K562 treated with DMSO at 1 percent for 24 hours (cell line): ENCODE results near the gene TOMT. TPM values are rescaled to one million over a fixed set of nuclear protein-coding genes. Genes with fewer than 3 reads are reported as not detected.

ENCODE experiments used
- total RNA-seq: library from RNA; unstranded; fragments of 300-600 nt; gene quantifications from 2 replicates; pipeline ENCODE4 v1.2.3, GENCODE V29; 2022; ENCODE audit warnings: low read depth; ENCODE audit not compliant: insufficient read depth

The TOMT gene, protein sequence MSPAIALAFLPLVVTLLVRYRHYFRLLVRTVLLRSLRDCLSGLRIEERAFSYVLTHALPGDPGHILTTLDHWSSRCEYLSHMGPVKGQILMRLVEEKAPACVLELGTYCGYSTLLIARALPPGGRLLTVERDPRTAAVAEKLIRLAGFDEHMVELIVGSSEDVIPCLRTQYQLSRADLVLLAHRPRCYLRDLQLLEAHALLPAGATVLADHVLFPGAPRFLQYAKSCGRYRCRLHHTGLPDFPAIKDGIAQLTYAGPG
- not detected in 2 replicates for total RNA-seq

GRCh38 chr11:72105888-72106287 lies at the start of gene TOMT:
TOMT (plus strand) TSS chr11:72105924; CDS start chr11:72105952, 28 bp downstream.

DNA sequence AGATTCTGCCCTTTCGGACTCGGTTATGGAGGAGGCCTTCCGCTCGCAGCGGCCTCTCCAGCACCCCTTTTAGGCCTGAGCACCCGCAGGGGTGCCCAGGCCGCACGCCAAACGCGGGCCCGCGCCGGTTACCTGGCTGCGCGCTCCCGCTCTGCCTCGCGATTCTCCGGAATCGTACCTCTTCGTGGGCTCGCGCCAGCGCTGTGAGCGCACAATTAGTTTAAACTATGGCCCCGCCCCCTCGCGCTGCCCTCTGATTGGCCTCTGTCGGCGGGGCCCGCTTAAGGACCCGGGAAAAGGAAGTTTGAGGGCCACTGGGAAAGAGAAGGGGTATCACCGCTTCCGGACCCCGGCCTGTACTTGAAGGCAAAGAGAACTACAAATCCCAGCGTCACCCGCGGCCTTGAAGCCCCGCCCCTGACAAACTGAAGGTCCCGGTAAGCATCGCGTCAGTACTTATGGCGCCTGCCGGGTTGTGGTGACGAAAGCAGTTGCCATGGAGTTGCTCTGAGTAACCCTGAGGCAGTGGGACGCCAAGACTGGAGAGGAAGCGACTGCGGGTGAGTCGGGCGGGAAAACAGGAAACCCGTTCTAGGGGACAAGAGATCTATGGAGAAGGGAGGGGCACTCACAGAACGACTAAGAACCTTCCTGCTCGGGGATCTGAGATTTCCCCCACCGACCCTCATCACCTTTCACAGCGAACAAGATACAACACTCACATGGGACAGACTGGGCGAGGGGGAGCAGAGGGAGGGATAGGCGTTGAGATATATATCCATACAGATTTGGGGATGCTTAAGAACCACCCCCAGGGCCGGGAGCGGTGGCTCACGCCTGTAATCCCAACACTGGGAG lies 25.2 kb upstream of the TOMT start, which contains the start of the genes LRRC51 and NUMA1:
Gene LRRC51, plus strand, starts transcription at position 525 of the 858 bp plus-strand sequence. CDS start 8,234 bp downstream, outside the sequence.
Gene NUMA1, minus strand, starts transcription at position 217 of the 858 bp plus-strand sequence. CDS start 44,599 bp downstream, outside the sequence.

GRCh38 chr11:72102946-72103753 lies 2.6 kb upstream of the TOMT start, which contains the start of gene LAMTOR1:
LAMTOR1 (minus strand) TSS chr11:72103297; CDS start chr11:72103224, 73 bp downstream.

GRCh38 chr11:72112143-72112977 lies 6.6 kb downstream of the TOMT start, which contains the start of gene ANAPC15:
ANAPC15 (minus strand) TSS chr11:72112695; CDS start chr11:72111276, 1,419 bp downstream.

DNA sequence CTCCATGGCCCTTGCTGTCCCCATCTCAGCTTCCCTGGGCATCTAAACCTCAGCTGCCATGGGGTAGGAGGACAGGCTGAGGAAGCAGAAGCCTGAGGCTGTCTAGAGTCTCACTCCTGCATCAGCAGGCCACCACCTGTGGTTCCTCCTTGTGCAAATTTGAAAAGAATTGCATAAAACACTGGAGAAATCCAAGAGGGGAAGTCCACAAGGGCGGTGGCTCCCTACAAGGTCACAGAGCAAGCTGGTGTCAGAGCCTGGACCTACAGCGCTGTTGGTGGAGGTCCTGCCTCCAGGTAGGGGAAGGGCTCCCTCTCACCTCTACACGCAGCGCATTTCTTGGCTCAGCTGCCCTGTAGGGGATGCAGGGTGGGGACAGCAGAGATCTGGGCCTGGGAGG lies 29.7 kb downstream of the TOMT start, which contains the start of gene FOLR3:
Gene FOLR3, plus strand, starts transcription at position 253 of the 400 bp plus-strand sequence. CDS start 228 bp downstream, outside the sequence.

Other genes with a start within 250 kb of the TOMT start
- not detected in 2 replicates for gene DEFB131B, start 227.5 kb upstream of the TOMT start, total RNA-seq
- gene XNDC1N, start 177.3 kb upstream of the TOMT start, total RNA-seq: 3.6 TPM in 1 of 2 replicates, not detected in the other
- 23.1 and 28.5 TPM in 2 replicates for gene RNF121, start 176.9 kb upstream of the TOMT start, total RNA-seq
- gene IL18BP, start 107.0 kb upstream of the TOMT start, total RNA-seq: 9.8 and 10.9 TPM in 2 replicates
- 142 and 143 TPM in 2 replicates for gene NUMA1, start 25.4 kb upstream of the TOMT start, total RNA-seq
- gene LRRC51, start 25.1 kb upstream of the TOMT start, total RNA-seq: 4.6 and 6.9 TPM in 2 replicates
- 95.2 and 103 TPM in 2 replicates for gene LAMTOR1, start 2.6 kb upstream of the TOMT start, total RNA-seq
- gene ANAPC15, start 6.8 kb downstream of the TOMT start, total RNA-seq: 29.7 and 44.2 TPM in 2 replicates
- gene FOLR3, start 29.8 kb downstream of the TOMT start, total RNA-seq: not detected in 2 replicates
- gene FOLR1, start 86.2 kb downstream of the TOMT start, total RNA-seq: 16.2 and 19.2 TPM in 2 replicates
- not detected in 2 replicates for gene FOLR2, start 110.9 kb downstream of the TOMT start, total RNA-seq
- 111 and 118 TPM in 2 replicates for gene INPPL1, start 118.8 kb downstream of the TOMT start, total RNA-seq
- not detected in 2 replicates for gene PHOX2A, start 138.3 kb downstream of the TOMT start, total RNA-seq